ENCODE results near the gene ATP13A3.

ATP13A3 gene

DNA sequence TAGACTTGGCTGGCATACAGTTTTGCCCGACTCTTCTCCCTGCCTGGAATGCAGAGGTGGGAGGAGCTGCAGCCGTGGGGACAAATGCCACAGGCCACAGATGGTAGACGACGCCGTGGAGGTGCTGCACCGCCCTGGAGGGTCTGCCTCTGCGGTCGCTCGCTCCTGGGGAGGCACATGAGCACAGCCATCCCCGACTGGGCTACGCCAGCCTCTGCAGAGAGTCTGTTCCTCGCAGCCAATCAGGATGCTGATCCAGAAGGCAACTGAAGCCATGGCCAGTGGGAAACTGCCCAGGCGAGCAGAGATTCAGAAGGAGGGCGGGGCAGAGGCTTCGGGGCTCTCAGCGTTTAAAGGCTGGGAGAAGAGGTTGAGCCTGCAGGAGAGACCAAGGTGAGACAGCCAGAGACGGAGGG is 105.3 kb downstream of the ATP13A3 start:
- Histone ChIP-seq H3K36me3 (no peaks in the 10 kb centered on the region), H3K4me2 (no peak overlapping the region)

DNA sequence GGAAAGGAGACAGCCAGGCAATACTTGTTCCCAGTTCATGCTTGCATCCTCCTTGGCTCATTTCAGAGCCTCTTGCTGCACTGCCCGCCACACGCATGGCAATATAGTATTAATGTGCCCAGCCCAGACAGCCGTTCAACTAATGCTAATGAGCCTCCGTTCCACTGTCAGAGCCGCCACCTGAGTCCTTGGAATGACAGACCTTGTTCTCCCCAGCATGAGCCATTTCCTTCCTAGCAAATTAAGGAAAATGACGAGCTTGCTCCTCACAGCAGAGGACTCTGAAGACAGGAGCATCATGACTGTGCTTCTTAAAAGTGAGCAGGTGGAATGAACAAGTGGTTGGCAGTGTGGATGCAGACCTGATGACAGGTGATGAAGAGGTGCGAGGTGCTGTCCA is 106.5 kb downstream of the ATP13A3 start:
- no peak overlapping the region for H3K9ac ChIP-seq
- H3K9me3 ChIP-seq = no peaks in the 10 kb centered on the region; the same call in 1 of the 2 replicates
- no peaks in the 10 kb centered on the region for H3K27me3 ChIP-seq
- H3K4me2 ChIP-seq = no peak overlapping the region
- no peaks in the 10 kb centered on the region for H3K36me3 ChIP-seq
- H3K27ac ChIP-seq = no peak overlapping the region; the same call in 1 of the 2 replicates
- TF ChIP-seq Cebpa-rat (IDR thresholded peaks at IDR 0.05) = no peak
- H3K4me1 ChIP-seq = peaks cover 21% of the 10 kb centered on the region
- no peak overlapping the region for H3K4me3 ChIP-seq
- no peaks in the 10 kb centered on the region for H4K20me1 ChIP-seq

More for the DNA sequence above, 105.3 kb downstream of the ATP13A3 start:
- peaks cover 21% of the 10 kb centered on the region for H3K4me1 ChIP-seq
- no peak for TF ChIP-seq Cebpa-rat (IDR thresholded peaks at IDR 0.05)
- H4K20me1 ChIP-seq = no peaks in the 10 kb centered on the region
- no peak overlapping the region for H3K4me3 ChIP-seq
- H3K27me3 ChIP-seq = no peaks in the 10 kb centered on the region
- H3K9me3 ChIP-seq = peaks cover 9% of the 10 kb centered on the region
- H3K27ac ChIP-seq = no peak overlapping the region
- no peak overlapping the region for H3K9ac ChIP-seq

DNA sequence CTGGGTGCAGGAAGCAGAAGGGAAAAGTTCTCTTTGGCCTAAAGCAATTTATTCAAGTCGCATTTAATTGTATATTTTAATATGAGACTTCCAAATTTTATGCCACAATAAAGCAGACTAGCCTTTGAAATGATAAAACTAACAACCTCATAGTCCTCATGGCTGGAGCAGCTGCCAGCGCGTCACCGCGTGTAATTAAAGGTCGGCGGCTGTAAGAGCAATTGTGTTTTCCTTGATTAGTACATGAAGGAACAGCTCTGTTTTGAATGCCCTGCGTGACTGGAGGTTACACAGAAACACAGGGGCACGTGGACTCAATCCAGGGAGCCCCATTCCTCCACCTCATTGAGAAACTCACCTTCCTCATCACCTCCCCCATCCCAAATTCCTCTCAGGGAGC is 107.2 kb downstream of the ATP13A3 start:
- no peaks in the 10 kb centered on the region for H3K27me3 ChIP-seq
- H3K27ac ChIP-seq = no peak overlapping the region; the same call in 1 of the 2 replicates
- H3K4me2 ChIP-seq = no peak overlapping the region
- H3K9ac ChIP-seq = no peak overlapping the region
- no peaks in the 10 kb centered on the region for H3K9me3 ChIP-seq
- H3K36me3 ChIP-seq = no peaks in the 10 kb centered on the region
- no peak for TF ChIP-seq Cebpa-rat (IDR thresholded peaks at IDR 0.05)
- H4K20me1 ChIP-seq = no peaks in the 10 kb centered on the region
- H3K4me1 ChIP-seq = peaks cover 25% of the 10 kb centered on the region
- H3K4me3 ChIP-seq = no peak overlapping the region

DNA sequence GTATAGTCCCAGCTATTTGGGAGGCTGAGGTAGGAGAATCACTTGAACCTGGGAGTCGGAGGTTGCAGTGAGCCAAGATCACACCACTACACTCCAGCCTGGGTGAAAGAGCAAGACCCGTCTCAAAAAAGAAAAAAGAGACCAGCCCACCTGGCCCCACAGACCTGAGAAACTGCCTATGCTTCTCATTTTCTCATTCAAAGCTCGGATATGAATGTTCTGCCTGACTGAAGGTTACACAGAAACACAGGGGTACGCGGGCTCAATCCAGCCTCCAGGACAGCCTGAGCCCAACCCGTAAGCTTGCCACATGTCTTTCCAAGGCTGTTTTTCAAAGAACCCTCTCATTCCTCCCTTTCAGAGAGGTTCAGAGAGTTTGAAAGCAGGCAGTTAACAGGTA is 107.6 kb downstream of the ATP13A3 start:
- Histone ChIP-seq H3K4me2 (no peak overlapping the region), H3K4me3 (no peak overlapping the region), H3K27me3 (no peaks in the 10 kb centered on the region), H3K9me3 (no peaks in the 10 kb centered on the region), H3K4me1 (peaks cover 27% of the 10 kb centered on the region), H3K9ac (no peak overlapping the region), H3K36me3 (no peaks in the 10 kb centered on the region), H3K27ac (no peak overlapping the region; the same call in 1 of the 2 replicates), H4K20me1 (no peaks in the 10 kb centered on the region)
- no peak for TF ChIP-seq Cebpa-rat (IDR thresholded peaks at IDR 0.05)

DNA sequence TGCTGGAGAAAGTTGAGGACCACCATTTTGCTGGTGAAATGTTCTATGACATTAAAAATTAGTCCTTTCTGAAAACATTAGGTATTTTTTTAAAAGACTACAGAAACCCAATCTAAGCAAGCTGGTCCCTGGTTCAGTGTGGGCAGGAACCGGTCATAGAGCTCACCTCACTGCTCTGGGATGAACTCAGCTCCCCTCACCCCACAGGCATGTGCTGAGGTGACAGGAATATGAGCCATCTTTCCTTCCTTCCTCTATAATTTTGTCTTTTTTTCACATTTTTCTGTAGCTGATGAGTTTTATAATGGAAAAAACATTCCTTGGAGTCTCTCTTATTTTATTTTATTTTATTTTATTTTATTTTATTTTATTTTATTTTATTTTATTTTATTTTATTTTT is 109.1 kb downstream of the ATP13A3 start:
- Histone ChIP-seq H3K9ac (no peak overlapping the region), H3K4me2 (no peak overlapping the region), H3K4me3 (no peak overlapping the region), H3K27ac (no peak overlapping the region), H3K36me3 (no peaks in the 10 kb centered on the region), H3K9me3 (no peaks in the 10 kb centered on the region), H3K4me1 (peaks cover 24% of the 10 kb centered on the region), H4K20me1 (no peaks in the 10 kb centered on the region), H3K27me3 (no peaks in the 10 kb centered on the region)
- TF ChIP-seq Cebpa-rat (IDR thresholded peaks at IDR 0.05) = no peak

DNA sequence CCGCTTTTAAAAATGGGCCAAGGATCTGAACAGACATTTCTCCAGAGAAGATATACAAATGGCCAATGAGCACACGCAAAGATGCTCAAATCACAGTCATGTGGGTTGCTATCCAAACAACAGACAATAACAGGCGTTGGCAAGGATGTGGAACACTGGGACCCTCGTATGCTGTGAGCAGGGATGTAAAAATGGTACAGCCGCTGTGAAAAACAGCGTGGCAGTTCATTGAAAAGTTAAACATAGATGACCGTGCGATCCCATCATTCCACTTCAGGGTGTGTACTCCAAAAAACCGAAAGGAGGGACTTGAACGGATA is 110.6 kb downstream of the ATP13A3 start:
- no peak overlapping the region for H3K4me3 ChIP-seq
- H3K27ac ChIP-seq = no peak overlapping the region

DNA sequence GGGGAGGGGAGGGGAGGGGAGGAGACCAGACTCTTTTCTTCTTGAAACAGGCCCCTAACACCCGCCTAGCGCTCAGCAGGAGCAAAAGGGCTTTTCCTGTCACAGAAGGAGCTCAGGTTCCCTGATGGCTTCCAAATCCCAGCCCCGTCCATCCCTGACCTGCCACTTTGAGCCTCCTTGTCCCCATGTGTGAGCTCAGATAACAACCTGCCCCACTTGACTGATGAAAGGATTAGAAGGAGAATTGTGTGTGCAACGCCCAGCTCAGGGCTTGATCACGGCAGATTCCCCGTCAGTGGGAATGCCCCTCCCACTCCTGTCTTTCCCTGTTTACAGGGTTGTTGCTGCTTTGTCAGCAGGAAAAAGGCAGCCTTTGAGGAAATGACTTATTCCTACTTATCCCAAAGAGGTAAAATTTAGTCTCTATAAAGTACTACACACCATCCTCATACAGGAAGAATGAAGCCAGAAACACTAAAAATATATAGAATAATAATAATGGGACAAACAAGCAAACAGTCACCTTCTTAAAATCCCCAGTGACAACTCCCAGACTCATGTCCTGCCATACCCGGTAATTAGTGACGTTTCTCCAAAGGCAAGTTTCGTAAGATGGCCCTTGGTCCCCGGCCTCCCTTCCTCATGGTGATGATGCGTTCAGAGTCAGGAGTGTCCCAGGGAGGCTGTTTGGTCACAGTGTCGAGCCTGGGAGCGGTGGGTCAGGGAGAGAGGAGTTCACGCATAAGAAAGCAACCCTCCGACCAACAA is 111.1 kb downstream of the ATP13A3 start:
- no peak overlapping the region for H3K9ac ChIP-seq
- H3K4me3 ChIP-seq = no peak overlapping the region
- TF ChIP-seq Cebpa-rat (IDR thresholded peaks at IDR 0.05) = no peak
- no peak overlapping the region for H3K27ac ChIP-seq
- H4K20me1 ChIP-seq = no peaks in the 10 kb centered on the region
- H3K4me1 ChIP-seq = peaks cover 27% of the 10 kb centered on the region
- H3K27me3 ChIP-seq = no peaks in the 10 kb centered on the region
- no peaks in the 10 kb centered on the region for H3K9me3 ChIP-seq
- no peak overlapping the region for H3K4me2 ChIP-seq
- H3K36me3 ChIP-seq = no peaks in the 10 kb centered on the region

More for the DNA sequence above, 110.6 kb downstream of the ATP13A3 start:
- Histone ChIP-seq H3K4me2 (no peak overlapping the region), H3K36me3 (no peaks in the 10 kb centered on the region), H3K9me3 (no peaks in the 10 kb centered on the region), H4K20me1 (no peaks in the 10 kb centered on the region), H3K9ac (no peak overlapping the region), H3K27me3 (no peaks in the 10 kb centered on the region), H3K4me1 (peaks cover 22% of the 10 kb centered on the region; the same call in 1 of the 2 replicates)
- no peak for TF ChIP-seq Cebpa-rat (IDR thresholded peaks at IDR 0.05)

DNA sequence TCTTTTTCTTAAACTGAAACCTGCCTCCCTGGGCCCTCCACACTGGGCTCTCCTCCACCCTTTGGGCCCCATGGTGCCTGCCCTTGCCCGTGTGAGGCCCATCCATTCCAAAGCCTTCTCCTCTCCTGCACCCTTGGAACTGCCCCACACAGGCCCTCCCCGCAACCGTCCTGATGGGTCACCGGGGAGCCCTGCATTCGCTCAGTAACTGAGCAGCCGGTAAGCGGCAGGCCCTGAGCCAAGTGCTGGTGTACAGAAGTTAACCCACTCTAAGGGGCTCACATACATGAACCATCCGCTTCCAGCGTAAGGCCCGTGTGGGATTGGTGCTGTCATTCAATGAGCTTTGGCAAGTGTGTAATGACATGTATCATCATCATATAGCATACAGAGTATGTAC is 111.9 kb downstream of the ATP13A3 start:
- peaks cover 35% of the 10 kb centered on the region for H3K4me1 ChIP-seq
- no peak for TF ChIP-seq Cebpa-rat (IDR thresholded peaks at IDR 0.05)
- no peak overlapping the region for H3K4me2 ChIP-seq
- no peaks in the 10 kb centered on the region for H4K20me1 ChIP-seq
- no peak overlapping the region for H3K9ac ChIP-seq
- no peaks in the 10 kb centered on the region for H3K9me3 ChIP-seq
- H3K36me3 ChIP-seq = no peaks in the 10 kb centered on the region
- H3K27ac ChIP-seq = no peak overlapping the region
- no peak overlapping the region for H3K4me3 ChIP-seq
- peaks cover under 1% of the 10 kb centered on the region; the same call in 1 of the 2 replicates for H3K27me3 ChIP-seq

DNA sequence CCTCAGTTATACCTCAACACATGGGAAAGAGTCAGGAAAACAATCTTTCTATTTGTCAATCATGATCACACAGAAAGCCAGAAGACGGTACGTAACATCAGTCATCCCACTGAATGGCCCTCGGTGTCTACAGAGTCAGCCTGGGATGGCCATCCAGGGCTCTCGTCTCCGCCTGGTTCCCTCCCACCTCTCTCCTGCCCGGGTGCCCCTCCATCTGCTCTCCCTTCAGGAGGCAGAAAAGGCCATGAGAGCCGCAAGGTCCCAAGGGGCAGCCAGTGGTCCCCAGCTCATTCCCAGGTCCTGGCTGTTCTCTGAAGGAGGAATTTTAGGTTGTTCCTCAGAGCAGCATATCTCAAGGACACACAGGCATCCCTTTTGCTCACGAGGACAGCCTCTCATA is 112.9 kb downstream of the ATP13A3 start:
- Histone ChIP-seq H4K20me1 (no peaks in the 10 kb centered on the region), H3K4me3 (no peak overlapping the region), H3K36me3 (no peaks in the 10 kb centered on the region), H3K27me3 (peaks cover 10% of the 10 kb centered on the region; the same call in 1 of the 2 replicates), H3K4me1 (peaks cover 45% of the 10 kb centered on the region), H3K9ac (no peak overlapping the region), H3K9me3 (no peaks in the 10 kb centered on the region), H3K27ac (no peak overlapping the region), H3K4me2 (no peak overlapping the region; the same call in 1 of the 2 replicates)
- TF ChIP-seq Cebpa-rat (IDR thresholded peaks at IDR 0.05) = no peak

DNA sequence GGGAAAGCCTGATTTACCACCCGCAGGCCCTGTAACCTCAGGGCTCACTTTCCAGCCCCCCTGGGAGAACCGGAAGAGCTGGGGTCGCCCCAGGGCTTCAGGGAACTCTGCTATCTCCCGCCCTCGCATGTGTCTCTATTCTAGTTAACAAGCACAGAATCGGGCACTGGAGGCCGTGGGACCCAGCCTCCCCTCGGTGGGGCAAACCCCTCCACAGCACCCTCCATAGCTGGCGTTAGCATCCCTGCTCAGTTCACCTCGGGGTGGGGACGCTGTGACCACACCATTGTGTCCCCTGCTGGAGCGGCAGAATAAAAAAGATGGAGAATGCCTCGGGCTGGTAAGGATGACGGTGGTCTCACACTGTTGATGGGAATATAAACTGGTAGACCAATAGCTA is 113.8 kb downstream of the ATP13A3 start:
- no peak overlapping the region for H3K4me3 ChIP-seq
- H4K20me1 ChIP-seq = no peaks in the 10 kb centered on the region
- no peaks in the 10 kb centered on the region for H3K36me3 ChIP-seq
- peaks cover 10% of the 10 kb centered on the region; the same call in 1 of the 2 replicates for H3K27me3 ChIP-seq
- peaks cover 54% of the 10 kb centered on the region for H3K4me1 ChIP-seq
- no peak for TF ChIP-seq Cebpa-rat (IDR thresholded peaks at IDR 0.05)
- H3K9me3 ChIP-seq = no peaks in the 10 kb centered on the region
- H3K27ac ChIP-seq = no peak overlapping the region
- H3K9ac ChIP-seq = no peak overlapping the region
- H3K4me2 ChIP-seq = no peak overlapping the region

Data from BLaER1 (cell line).